Measurements from ENCODE around the gene GGCX. TPM values are rescaled to one million over a fixed set of nuclear protein-coding genes. Genes with fewer than 3 reads are reported as not detected.
A peak's percentile ranks its signal among the peaks of the same experiment; 100 is the strongest.

The GGCX gene
- total RNA-seq, 1 donor from 2014 or later, result 58.2 TPM

DNA sequence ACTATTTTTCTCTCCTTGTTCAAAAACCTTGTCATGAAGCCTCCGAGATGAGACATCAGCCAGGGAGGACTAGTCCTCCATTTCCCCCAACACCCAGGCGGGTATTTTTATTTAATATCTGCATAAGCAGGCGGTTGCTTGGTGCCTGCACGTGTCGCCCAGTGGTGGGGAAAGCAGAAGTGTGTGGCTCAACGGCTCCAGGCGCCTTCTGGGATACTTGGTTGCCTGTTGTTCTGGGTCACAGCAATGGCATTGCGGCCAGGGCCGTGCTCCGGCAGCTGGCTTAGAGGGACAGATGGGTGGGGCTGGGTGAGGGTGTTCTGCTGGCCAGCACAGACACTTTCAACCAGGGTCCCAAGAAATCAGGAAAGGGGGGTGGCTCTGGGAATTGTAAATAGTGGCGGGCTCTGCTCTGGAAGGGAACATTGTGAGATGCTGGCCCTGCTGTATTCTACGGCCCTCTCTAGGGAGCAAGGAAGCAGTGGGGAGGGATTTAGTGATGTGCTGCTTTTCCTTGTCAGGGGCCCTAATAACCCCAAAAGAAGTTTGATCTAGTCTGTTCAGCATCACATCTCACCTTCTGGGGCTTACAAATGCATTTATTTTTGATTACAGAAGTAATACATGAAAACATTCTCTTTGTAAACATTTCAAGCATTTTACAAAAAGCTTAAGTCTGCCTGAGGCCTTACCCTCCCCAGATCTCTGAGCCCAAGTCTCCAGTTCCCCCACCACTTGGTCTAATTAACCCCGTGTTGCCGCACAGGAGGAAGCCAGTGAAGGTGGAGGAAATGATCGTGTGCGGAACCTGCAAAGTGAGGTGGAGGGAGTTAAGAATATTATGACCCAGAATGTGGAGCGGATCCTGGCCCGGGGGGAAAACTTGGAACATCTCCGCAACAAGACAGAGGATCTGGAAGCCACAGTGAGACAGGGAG is 17.2 kb upstream of the GGCX start:
- no peak overlapping the region for H3K4me3 Mint-ChIP-seq (ENCODE audit: unreplicated experiment)
- no peak for TF ChIP-seq CTCF (IDR thresholded peaks at IDR 0.05)
- H3K27ac Mint-ChIP-seq (ENCODE audit: unreplicated experiment), result peak overlapping the region; percentile 84
- peaks cover 48% of the 10 kb centered on the region for H3K4me1 Mint-ChIP-seq (ENCODE audit: unreplicated experiment)
- H3K27me3 Mint-ChIP-seq (ENCODE audit: unreplicated experiment), result peaks cover 4% of the 10 kb centered on the region
- H3K9me3 Mint-ChIP-seq (ENCODE audit: unreplicated experiment), result no peaks in the 10 kb centered on the region
- DNase-seq (ENCODE audit: extremely low spot score, unreplicated experiment), result no peak
- H3K36me3 Mint-ChIP-seq (ENCODE audit: unreplicated experiment), result no peaks in the 10 kb centered on the region

DNA sequence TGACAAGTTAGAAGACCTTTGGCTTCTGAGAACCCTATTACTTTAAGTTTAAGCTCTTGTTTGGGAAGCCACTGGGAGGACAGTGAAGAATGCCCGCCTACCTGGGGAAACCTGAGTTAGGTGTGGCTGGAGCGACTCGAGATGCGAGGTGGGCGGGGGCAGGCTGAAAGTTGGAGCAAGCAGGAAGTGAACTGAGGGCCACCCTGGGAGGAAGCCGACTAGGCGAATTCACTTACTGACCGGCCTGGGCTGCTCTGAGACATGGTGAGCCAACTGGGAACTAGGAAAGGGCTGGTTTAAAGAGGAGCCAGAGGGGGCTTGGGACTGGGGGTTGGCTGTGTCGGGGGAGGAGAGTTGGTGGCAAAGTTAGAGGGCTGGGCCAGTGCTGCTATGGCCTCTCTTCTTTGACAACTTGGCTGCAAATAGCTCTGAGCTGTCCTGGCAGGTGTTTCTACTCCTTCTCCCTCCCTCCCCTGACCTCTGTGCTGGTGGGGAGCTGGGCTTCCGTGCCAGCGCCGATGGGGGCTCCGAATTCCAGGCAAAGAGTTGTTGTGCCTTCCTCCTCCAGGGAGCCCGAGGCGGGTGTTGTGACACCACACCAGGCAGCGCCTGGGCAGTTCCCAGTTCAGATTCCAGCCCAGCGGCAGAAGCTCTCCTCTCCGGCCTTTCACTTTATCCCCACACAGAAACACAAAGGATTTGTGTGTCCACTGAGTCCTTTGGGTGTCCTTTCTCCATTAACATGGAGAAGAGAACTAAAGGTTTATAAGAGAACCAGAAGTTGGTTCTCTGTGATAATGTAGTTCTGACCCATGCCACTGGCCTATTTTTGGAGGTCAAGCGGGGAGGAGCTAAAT is 16.3 kb upstream of the GGCX start, which contains the start of gene VAMP8:
VAMP8 (plus strand) TSS at position 201 of the 857 bp plus-strand sequence; CDS start at position 262, 61 bp downstream.
- Mint-ChIP-seq H3K4me3 (ENCODE audit: unreplicated experiment) (peak within 1 kb of the TSS; percentile 27), H3K27ac (ENCODE audit: unreplicated experiment) (peak within 1 kb of the TSS; percentile 84), H3K27me3 (ENCODE audit: unreplicated experiment) (peaks cover 6% of the 10 kb centered on the region), H3K36me3 (ENCODE audit: unreplicated experiment) (no peaks in the 10 kb centered on the region), H3K9me3 (ENCODE audit: unreplicated experiment) (no peaks in the 10 kb centered on the region), H3K4me1 (ENCODE audit: unreplicated experiment) (peaks cover 48% of the 10 kb centered on the region)
- no peak for TF ChIP-seq CTCF (IDR thresholded peaks at IDR 0.05)
- DNase-seq (ENCODE audit: extremely low spot score, unreplicated experiment), result no peak

GRCh38 chr2:85577063-85577385 is 15.7 kb upstream of the GGCX start:
- no peak for TF ChIP-seq CTCF (IDR thresholded peaks at IDR 0.05)
- DNase-seq (ENCODE audit: extremely low spot score, unreplicated experiment), result no peak
- Mint-ChIP-seq H3K36me3 (ENCODE audit: unreplicated experiment) (no peaks in the 10 kb centered on the region), H3K4me1 (ENCODE audit: unreplicated experiment) (peaks cover 48% of the 10 kb centered on the region), H3K9me3 (ENCODE audit: unreplicated experiment) (no peaks in the 10 kb centered on the region), H3K27me3 (ENCODE audit: unreplicated experiment) (peaks cover 6% of the 10 kb centered on the region), H3K27ac (ENCODE audit: unreplicated experiment) (peak overlapping the region; percentile 84), H3K4me3 (ENCODE audit: unreplicated experiment) (no peak overlapping the region)

DNA sequence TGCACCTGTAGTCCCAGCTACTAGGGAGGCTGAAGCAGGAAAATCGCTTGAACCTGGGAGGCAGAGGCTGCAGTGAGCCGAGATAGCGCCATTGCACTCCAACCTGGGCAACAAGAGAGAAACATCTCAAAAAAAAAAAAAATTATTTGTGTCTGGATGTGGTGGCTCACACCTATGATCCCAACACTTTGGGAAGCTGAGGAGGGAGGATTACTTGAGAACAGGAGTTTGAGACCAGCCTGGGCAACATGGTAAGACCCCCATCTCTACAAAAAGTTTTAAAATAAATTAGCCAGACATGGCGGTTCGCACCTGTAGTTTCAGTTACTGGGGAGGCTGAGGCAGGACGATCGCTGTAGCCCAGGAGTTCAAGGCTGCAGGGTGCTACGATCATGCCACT is 14.4 kb upstream of the GGCX start:
- H3K27me3 Mint-ChIP-seq (ENCODE audit: unreplicated experiment), result peaks cover 16% of the 10 kb centered on the region
- H3K9me3 Mint-ChIP-seq (ENCODE audit: unreplicated experiment), result no peaks in the 10 kb centered on the region
- no peak for TF ChIP-seq CTCF (IDR thresholded peaks at IDR 0.05)
- H3K4me3 Mint-ChIP-seq (ENCODE audit: unreplicated experiment), result no peak overlapping the region
- no peak overlapping the region for H3K27ac Mint-ChIP-seq (ENCODE audit: unreplicated experiment)
- no peaks in the 10 kb centered on the region for H3K36me3 Mint-ChIP-seq (ENCODE audit: unreplicated experiment)
- peaks cover 48% of the 10 kb centered on the region for H3K4me1 Mint-ChIP-seq (ENCODE audit: unreplicated experiment)
- no peak for DNase-seq (ENCODE audit: extremely low spot score, unreplicated experiment)

GRCh38 chr2:85566265-85566664 is 5.0 kb upstream of the GGCX start:
- no peak for TF ChIP-seq CTCF (IDR thresholded peaks at IDR 0.05)
- no peaks in the 10 kb centered on the region for H3K36me3 Mint-ChIP-seq (ENCODE audit: unreplicated experiment)

More at GRCh38 chr2:85566265-85566664, 5.0 kb upstream of the GGCX start:
- H3K27me3 Mint-ChIP-seq (ENCODE audit: unreplicated experiment), result peaks cover 15% of the 10 kb centered on the region
- H3K9me3 Mint-ChIP-seq (ENCODE audit: unreplicated experiment), result no peaks in the 10 kb centered on the region
- no peak overlapping the region for H3K4me3 Mint-ChIP-seq (ENCODE audit: unreplicated experiment)
- H3K27ac Mint-ChIP-seq (ENCODE audit: unreplicated experiment), result no peak overlapping the region
- H3K4me1 Mint-ChIP-seq (ENCODE audit: unreplicated experiment), result peaks cover 4% of the 10 kb centered on the region
- no peak for DNase-seq (ENCODE audit: extremely low spot score, unreplicated experiment)

Measured in osteocyte (in vitro differentiated cells).